Upper lobe of left lung (tissue), 6 donors: ENCODE data around the gene FAM72A. TPM values are rescaled to one million over a fixed set of nuclear protein-coding genes. Genes with fewer than 3 reads are reported as not detected.
A peak's percentile ranks its signal among the peaks of the same experiment; 100 is the strongest.
"Not testable (repeated sequence)": the region's sequence is repeated elsewhere in the genome, so short reads cannot be mapped to it uniquely, and the experiment has no call there.

ENCODE experiments used
- ATAC-seq, 2 donors: fragments of 200-7000 bp; cut with Tn5 transposase; one replicate each; pipeline ENCODE4 v1.9.1; 2022; ENCODE audit warnings: mild to moderate bottlenecking in 2 of 2, moderate library complexity in 2 of 2; ENCODE audit not compliant: low FRiP score in 2 of 2
- DNase-seq, 2 donors: peaks; one replicate each; pipeline ENCODE4 v3.0.0-alpha.2; 2019 to 2020
- H3K27ac ChIP-seq, 4 donors: fragments of 200-600 bp; sonication (generic); one replicate each; pipeline ENCODE4 v1.5.1; 2016 to 2019
- H3K27me3 ChIP-seq, 4 donors: fragments of 200-600 bp; sonication (generic); one replicate each; pipeline ENCODE4 v1.5.1; 2017 to 2019
- H3K36me3 ChIP-seq, 4 donors: fragments of 200-600 bp; sonication (generic); one replicate each; pipeline ENCODE4 v1.5.1; 2016 to 2019
- H3K4me1 ChIP-seq, 4 donors: fragments of 200-600 bp; sonication (generic); one replicate each; pipeline ENCODE4 v1.5.1; 2018 to 2019
- H3K4me3 ChIP-seq, 4 donors: fragments of 200-600 bp; sonication (generic); one replicate each; pipeline ENCODE4 v1.5.1; 2017 to 2019; ENCODE audit warnings: mild to moderate bottlenecking in 2 of 4, moderate library complexity in 1 of 4
- H3K9me3 ChIP-seq, 4 donors: fragments of 200-600 bp; sonication (generic); one replicate each; pipeline ENCODE4 v1.5.1; 2018 to 2019
- POLR2AphosphoS5 ChIP-seq, 2 donors: sonication (generic); formaldehyde crosslinking; IDR thresholded peaks; one replicate each; pipeline ENCODE4 v1.5.1; 2017; ENCODE audit warnings: antibody characterized with exemption in 2 of 2
- WGBS, 2 donors: methylation state at CpG; one replicate each; pipeline ENCODE4 v1.1.5; 2017 to 2018; 5-methylcytosine and 5-hydroxymethylcytosine counted together
- total RNA-seq, 6 donors: library from RNA; depleted of rRNA in 4 of 6; stranded (reverse); fragments of >200 nt in 4 of 6; gene quantifications; one replicate each; pipeline versions ENCODE4 v1.1.0 to v1.2.1, GENCODE V29; 2016 to 2021
- donor health status: DM: no; HTN: no; CAD: no; lungs with moderate emphysema.
- donor health status: DM: no; HTN: yes; CAD: no; lungs with severe emphysema.

Gene FAM72A
- total RNA-seq, result 1 to 10 TPM in 3 of 6 donors, under 1 TPM in 2, not detected in 1; 0.89 to 6.6 (median 3.3) TPM

- not testable (repeated sequence) for H3K27me3 ChIP-seq, H3K4me1 ChIP-seq, H3K36me3 ChIP-seq, H3K9me3 ChIP-seq
- Histone ChIP-seq H3K4me3 (peak within 1 kb of the TSS; percentile 38 to 63 (median 56)), H3K27ac (peak within 1 kb of the TSS; percentile 82 to 90 (median 87))
- ATAC-seq (peak; percentile 90 to 98), DNase-seq (peak; percentile 46 to 98)
- peak in 1 of 2 donors; percentile 4 for TF ChIP-seq POLR2AphosphoS5 (IDR thresholded peaks at IDR 0.05)
- WGBS, 2 donors, result 0 to 2% methylated on average over 11 to 13 of the region's 36 CpGs
Observed at GRCh38 chr1:206202789-206203363, at the start of gene FAM72A. Gene FAM72A, minus strand, starts transcription at chr1:206202839. Its CDS starts 814 bp downstream, at chr1:206202025.

DNA sequence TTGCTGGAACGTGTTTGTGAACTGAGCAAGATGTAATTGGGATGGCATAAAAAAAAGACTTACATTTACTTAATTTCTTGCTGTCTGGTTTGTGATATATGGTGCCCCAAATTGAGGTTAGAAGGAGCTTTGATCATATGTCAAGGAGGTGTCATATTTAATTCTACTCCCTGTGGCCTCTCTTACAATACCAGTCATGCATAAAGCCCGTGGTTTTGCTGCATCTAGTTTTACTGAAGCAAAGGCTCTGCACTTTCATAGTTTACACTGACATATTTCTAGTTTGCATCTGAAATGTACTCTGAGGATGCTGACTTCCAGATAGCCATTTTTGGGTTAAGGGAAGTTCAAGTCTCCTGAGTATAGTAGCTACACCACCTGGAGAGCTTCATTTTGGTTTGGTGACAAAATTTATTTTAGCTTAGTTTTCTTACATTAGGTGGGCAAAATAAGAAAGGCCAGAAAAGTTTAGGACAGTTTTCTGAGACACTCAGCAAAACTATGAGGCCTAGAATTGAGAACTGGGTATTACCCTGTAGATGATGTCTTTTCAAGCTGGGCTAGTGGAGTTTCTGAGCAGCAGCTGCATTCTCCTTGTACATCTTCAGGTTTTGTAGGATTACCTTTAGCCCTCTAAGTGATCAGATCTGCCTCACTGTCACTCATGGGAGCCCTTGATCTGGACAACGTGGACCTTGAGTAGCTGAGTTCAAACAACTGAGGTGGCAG, 48.5 kb upstream of the FAM72A start:
- 94 to 100% methylated on average over 2 of the region's 3 CpGs for WGBS, 2 donors
- H3K4me3 ChIP-seq, H3K27ac ChIP-seq, H3K9me3 ChIP-seq, H3K4me1 ChIP-seq, DNase-seq, H3K36me3 ChIP-seq, ATAC-seq, H3K27me3 ChIP-seq: not testable (repeated sequence)

DNA sequence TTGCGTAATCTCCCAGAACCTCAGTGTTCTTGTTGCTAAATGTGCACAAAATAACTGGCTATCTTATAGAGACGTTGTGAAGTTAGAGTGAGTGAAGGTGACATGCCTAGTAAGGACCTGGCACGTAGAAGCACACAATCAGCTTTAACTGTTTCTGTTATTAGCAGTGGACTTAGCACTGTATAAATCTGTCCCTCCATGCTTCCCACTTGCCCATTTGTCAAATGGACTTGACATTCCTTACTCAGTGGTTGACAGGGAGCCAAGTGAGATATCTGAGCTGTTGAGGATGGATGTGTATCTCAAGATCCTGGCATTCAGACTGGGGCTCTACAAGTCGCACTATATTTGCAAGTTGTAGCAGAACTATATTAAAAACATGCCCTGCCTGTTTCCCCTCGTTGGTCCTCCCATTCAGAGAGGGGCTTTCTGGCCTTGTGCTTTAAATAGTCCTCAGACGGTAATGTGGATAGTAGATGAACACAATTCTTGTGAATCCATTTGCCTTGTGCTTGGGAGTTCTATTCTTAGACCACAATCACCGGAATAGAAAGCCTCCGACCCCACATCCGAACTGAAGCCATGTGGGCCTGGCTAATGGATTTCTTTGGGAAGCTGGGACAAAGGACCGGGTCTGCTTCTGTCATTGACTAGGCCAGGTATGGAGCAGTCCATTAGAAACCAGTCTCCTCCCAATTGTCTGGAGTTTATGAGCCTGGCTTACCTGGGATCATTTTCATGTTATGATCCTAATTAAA, 43.7 kb upstream of the FAM72A start:
- not testable (repeated sequence) for H3K4me3 ChIP-seq, H3K36me3 ChIP-seq, H3K9me3 ChIP-seq, H3K27ac ChIP-seq, H3K4me1 ChIP-seq, H3K27me3 ChIP-seq, DNase-seq, ATAC-seq
- WGBS, 2 donors, result no CpG with 5 or more reads among the region's 10 CpGs

- 33 to 89% methylated on average over 1 of the region's 3 CpGs for WGBS, 2 donors
- not testable (repeated sequence) for H3K4me3 ChIP-seq, H3K9me3 ChIP-seq, H3K4me1 ChIP-seq, H3K36me3 ChIP-seq, H3K27ac ChIP-seq, ATAC-seq, DNase-seq, H3K27me3 ChIP-seq
Observed at GRCh38 chr1:206245479-206245878, 42.8 kb upstream of the FAM72A start.

DNA sequence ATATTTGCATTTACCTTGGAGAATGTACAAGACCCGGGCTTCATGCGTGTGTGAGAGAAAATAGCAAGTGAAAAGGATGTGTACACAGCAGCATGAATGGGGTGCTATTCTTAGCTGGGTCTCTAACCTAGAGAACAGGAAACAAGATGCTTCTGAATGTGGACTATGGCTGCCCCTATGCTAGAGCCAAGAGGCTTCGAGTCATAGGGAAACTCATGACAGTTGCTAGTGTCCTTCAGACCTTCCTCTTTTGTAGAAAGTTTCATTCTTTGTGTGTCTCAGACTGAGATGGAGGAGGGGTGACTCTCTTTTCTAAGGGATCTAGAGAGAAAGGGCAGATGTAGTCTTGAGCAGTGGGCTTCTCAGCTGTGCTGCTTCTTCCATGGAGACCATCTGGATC, 40.7 kb upstream of the FAM72A start:
- H3K4me1 ChIP-seq, H3K4me3 ChIP-seq, H3K9me3 ChIP-seq, H3K27me3 ChIP-seq, H3K36me3 ChIP-seq: not testable (repeated sequence)
- WGBS, 2 donors, result 0 to 8% methylated on average over 1 of the region's 3 CpGs
- ATAC-seq (peak; percentile 83 to 89), DNase-seq (peak in 1 of 2 donors; percentile 36)
- peak overlapping the region in 1 of 4 donors; percentile 56 for H3K27ac ChIP-seq

DNA sequence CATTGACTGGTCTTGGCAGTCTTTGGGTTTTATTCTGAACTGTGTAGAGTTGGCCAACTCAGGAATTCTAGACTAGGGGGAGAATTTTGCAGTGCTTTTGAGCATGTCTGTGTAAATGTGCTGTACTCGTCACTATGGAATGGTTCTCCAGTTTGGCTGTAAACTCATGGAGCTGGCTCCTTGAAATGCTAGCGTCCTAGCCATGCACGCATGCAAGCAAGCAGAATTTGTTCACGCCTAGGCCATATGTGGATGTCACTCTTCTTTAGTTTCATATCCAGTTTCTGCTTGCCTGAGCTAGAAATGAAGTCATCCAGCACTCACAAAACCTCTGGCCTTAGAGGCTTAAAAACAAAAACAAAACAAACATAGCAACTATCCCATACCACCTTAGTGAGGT, 37.6 kb upstream of the FAM72A start:
- not testable (repeated sequence) for H3K4me1 ChIP-seq

GRCh38 chr1:206235190-206235589, 32.6 kb upstream of the FAM72A start:
- not testable (repeated sequence) for H3K4me3 ChIP-seq, H3K27ac ChIP-seq, H3K4me1 ChIP-seq, H3K9me3 ChIP-seq, ATAC-seq, DNase-seq, H3K27me3 ChIP-seq, H3K36me3 ChIP-seq
- whole genome bisulfite sequencing, 2 donors, result no CpG with 5 or more reads among the region's 2 CpGs

More for the DNA sequence above, 37.6 kb upstream of the FAM72A start:
- H3K27me3 ChIP-seq, H3K27ac ChIP-seq, H3K36me3 ChIP-seq, DNase-seq, H3K9me3 ChIP-seq, H3K4me3 ChIP-seq: not testable (repeated sequence)
- 83% methylated on average over 4 of the region's 4 CpGs; no CpG with 5 or more reads in 1 of the 2 donors for WGBS, 2 donors
- peak in 1 of 2 donors; percentile 75 for ATAC-seq

- not testable (repeated sequence) for H3K36me3 ChIP-seq, DNase-seq, H3K27me3 ChIP-seq, ATAC-seq, H3K4me1 ChIP-seq, H3K9me3 ChIP-seq, H3K4me3 ChIP-seq, H3K27ac ChIP-seq
- WGBS, 2 donors, result 75 to 94% methylated on average over 2 to 3 of the region's 3 CpGs
Observed at GRCh38 chr1:206234189-206234916, 31.7 kb upstream of the FAM72A start.

DNA sequence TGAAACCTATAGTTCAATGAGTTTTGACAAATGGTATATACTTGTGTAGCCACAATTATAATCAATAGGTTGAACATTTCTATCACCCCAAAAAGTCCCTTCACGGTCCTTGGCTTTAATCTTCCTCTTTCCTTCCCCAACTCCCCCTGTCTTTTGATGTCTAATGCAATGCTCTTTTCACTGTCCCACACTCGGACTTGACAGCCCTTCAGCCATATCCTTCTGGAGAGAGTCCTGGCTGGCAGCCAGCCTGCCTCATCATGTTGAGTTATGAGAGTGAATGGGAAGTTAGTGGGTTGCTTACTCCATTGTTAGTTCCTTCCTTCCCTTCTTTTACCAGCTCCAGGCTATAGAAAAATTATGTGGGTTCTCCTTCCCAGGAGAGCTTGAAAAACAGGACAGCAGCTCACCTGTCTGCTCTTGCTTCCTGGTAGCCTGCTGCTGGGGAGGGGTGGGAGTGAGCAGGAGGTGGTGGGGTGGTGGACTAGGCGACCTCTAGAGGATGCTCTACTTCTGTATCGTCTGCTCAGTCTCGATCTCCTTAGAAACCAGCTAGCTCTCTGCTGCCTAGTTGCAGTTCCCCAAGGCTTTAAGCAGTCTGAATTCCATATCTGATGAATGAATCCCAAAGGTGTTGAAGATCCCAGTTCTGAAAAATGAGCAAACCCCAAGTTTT, 30.5 kb upstream of the FAM72A start:
- H3K27me3 ChIP-seq, H3K27ac ChIP-seq, H3K4me3 ChIP-seq, H3K4me1 ChIP-seq, DNase-seq, H3K9me3 ChIP-seq, H3K36me3 ChIP-seq: not testable (repeated sequence)
- WGBS, 2 donors, result 30 to 47% methylated on average over 3 to 5 of the region's 5 CpGs
- peak in 1 of 2 donors; percentile 76 for ATAC-seq

DNA sequence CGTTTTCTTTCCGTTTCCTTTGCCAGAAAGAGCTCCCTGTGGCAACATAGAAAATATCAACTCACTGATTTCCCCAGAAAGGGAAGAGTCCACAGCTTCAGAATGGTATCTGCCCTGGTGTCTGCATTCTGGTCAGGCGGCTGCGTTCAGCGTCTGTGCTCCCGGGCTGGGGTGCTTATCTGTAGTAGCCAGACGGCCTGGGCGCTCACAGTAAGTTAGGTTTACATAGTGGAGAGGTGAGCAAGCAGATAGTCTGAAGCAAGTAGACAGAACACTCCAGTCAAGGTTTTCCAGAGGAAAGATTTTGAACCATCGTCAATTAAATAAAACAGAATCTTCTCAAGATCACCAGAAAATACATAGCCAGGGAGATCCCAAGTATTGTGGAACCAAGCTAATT, 29.4 kb upstream of the FAM72A start:
- H3K36me3 ChIP-seq, result not testable (repeated sequence)
- 77 to 83% methylated on average over 5 of the region's 9 CpGs for WGBS, 2 donors

DNA sequence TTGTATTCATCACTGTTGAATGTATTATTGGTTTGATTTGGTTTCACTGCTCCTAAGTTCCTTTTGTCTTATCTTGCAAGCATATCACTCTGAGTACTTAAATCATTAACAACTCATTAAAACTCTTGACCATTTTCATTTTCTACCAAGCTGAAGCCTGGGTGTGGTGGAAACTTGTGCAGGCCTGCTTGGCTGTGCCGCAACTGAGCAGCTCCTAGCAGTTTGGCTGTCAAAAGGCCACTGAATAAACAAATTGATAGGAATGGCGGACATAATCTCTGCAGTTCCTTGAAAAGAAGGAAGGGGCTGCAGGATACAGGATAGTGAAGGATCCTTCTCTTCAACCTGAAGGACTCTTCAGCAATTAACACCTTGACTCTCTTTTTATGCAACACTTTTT, 26.6 kb upstream of the FAM72A start:
- WGBS, 2 donors, result 49 to 81% methylated on average over 2 of the region's 2 CpGs
- not testable (repeated sequence) for ATAC-seq, H3K4me1 ChIP-seq, H3K4me3 ChIP-seq, DNase-seq, H3K27me3 ChIP-seq, H3K27ac ChIP-seq, H3K9me3 ChIP-seq, H3K36me3 ChIP-seq

More for the DNA sequence above, 29.4 kb upstream of the FAM72A start:
- H3K4me3 ChIP-seq, ATAC-seq, H3K27me3 ChIP-seq, H3K4me1 ChIP-seq, H3K27ac ChIP-seq, H3K9me3 ChIP-seq: not testable (repeated sequence)
- peak in 1 of 2 donors; percentile 20 for DNase-seq

GRCh38 chr1:206226886-206227285, 24.2 kb upstream of the FAM72A start:
- not testable (repeated sequence) for DNase-seq, H3K4me3 ChIP-seq, H3K27me3 ChIP-seq, H3K9me3 ChIP-seq, H3K27ac ChIP-seq, H3K36me3 ChIP-seq, H3K4me1 ChIP-seq
- 63 to 78% methylated on average over 3 to 5 of the region's 5 CpGs for WGBS, 2 donors
- ATAC-seq, result peak; percentile 11 to 47
